Pancreas (tissue), 10 donors: ENCODE data around the gene MAP3K3. TPM values are rescaled to one million over a fixed set of nuclear protein-coding genes. Genes with fewer than 3 reads are reported as not detected.

Source experiments
- ATAC-seq, 4 donors: fragments of 200-7000 bp; cut with Tn5 transposase; one replicate each; pipeline versions ENCODE4 v1.8.0 to v1.9.1; 2020; ENCODE audit warnings: mild to moderate bottlenecking in 4 of 4, moderate library complexity in 4 of 4
- DNase-seq, 6 donors: peaks; one replicate each; pipeline ENCODE4 v3.0.0-alpha.2; 2020
- FAIRE-seq: peaks from 2 replicates; lab custom pipeline; 2012; peaks lifted over from hg19 to GRCh38; lab: Jason Lieb, UNC
- H3K27ac ChIP-seq, 4 donors: fragments of 200-600 bp; sonication (generic); 1 replicate in 3 of 4; 2 replicates in 1 of 4; pipeline versions ENCODE4 v1.5.0 to v1.8.0; 2020
- H3K27me3 ChIP-seq, 4 donors: fragments of 200-600 bp; one replicate each; pipeline ENCODE4 v1.8.0; 2021
- H3K36me3 ChIP-seq, 3 donors: fragments of 200-600 bp; sonication (generic) in 1 of 3; one replicate each; pipeline versions ENCODE4 v1.5.0 to v1.8.0; 2020 to 2021
- H3K4me1 ChIP-seq, 3 donors: fragments of 200-600 bp; one replicate each; pipeline ENCODE4 v1.8.0; 2021
- H3K4me3 ChIP-seq, 4 donors: fragments of 200-600 bp; sonication (generic) in 2 of 4; one replicate each; pipeline versions ENCODE4 v1.5.0 to v1.8.0; 2020 to 2021
- H3K9me3 ChIP-seq, 4 donors: fragments of 200-600 bp; one replicate each; pipeline ENCODE4 v1.8.0; 2021
- CTCF ChIP-seq, 4 donors: fragments of 200-600 bp; sonication (generic) in 3 of 4; IDR thresholded peaks; one replicate each; pipeline versions ENCODE4 v1.5.0 to v1.8.0; 2021; ENCODE audit warnings: antibody characterized with exemption in 4 of 4
- WGBS, 2 donors: extraction: QIAGEN DNeasy Blood & Tissue Kit; methylation state at CpG; one replicate each; pipeline ENCODE4 v1.1.7; 2013; 5-methylcytosine and 5-hydroxymethylcytosine counted together
- intact Hi-C, 3 donors: fragments of 100-400 bp; cut with DNase I; formaldehyde crosslinking; loops; one replicate each; pipeline versions ENCODE4 v1.11.1 to v1.14.2; 2022
- polyA plus RNA-seq, 2 donors: library from polyadenylated mRNA; stranded (reverse); fragments of 200-250 nt; gene quantifications; one replicate each; pipeline ENCODE4 v1.2.3, GENCODE V29; 2013
- total RNA-seq, 6 donors: library from RNA; stranded (reverse); fragmentation: NEBNext Ultra II Directional in 4 of 6; extraction: Animal tissue kit (Norgen Biotek cat#: 25700) in 4 of 6; gene quantifications; one replicate each; pipeline versions ENCODE4 v1.2.1 to v1.2.4, GENCODE V29; 2021 to 2023
- donor health status: healthy with polysubstance abuse.
- donor health status: DM: no; HTN: no; CAD: no; lungs with moderate emphysema.
- donor health status: DM: no; HTN: no; CAD: no.
- donor health status: control.
- donor health status: control.
- donor health status: Bipolar disorder and iron deficiency.
- donor health status: DM: yes; HTN: yes; CAD: no.
- donor health status: DM: no; HTN: no; CAD: no.
- donor health status: DM: no; HTN: no; CAD: no.
- donor health status: DM: yes; HTN: yes; CAD: no.

The MAP3K3 gene
- total and polyA plus RNA-seq, 8 donors: 8.4 to 21.9 (median 11.4) TPM

- H3K27me3 ChIP-seq: no peaks in the 10 kb centered on the region
- ATAC-seq: peak in 1 of 4 donors; percentile 21
- H3K9me3 ChIP-seq: no peaks in the 10 kb centered on the region
- H3K36me3 ChIP-seq: no peaks in the 10 kb centered on the region
- H3K27ac ChIP-seq: no peak overlapping the region
- TF ChIP-seq CTCF (IDR thresholded peaks at IDR 0.05): no peak
- H3K4me1 ChIP-seq: peaks cover 0 to 4% (median 0%) of the 10 kb centered on the region in 3 donors
- no peak for FAIRE-seq
- 91 to 92% methylated on average over 5 of the region's 5 CpGs for WGBS, 2 donors
- no peak overlapping the region for H3K4me3 ChIP-seq
- intact Hi-C loops: no loop called here
- DNase-seq: no peak
Observed at GRCh38 chr17:63645775-63646487, 23.7 kb downstream of the MAP3K3 start.

- no peaks in the 10 kb centered on the region for H3K27me3 ChIP-seq
- no peak for FAIRE-seq
- WGBS, 2 donors: 93 to 97% methylated on average over 1 of the region's 1 CpG
- DNase-seq: no peak
- no peaks in the 10 kb centered on the region for H3K9me3 ChIP-seq
- intact Hi-C loops: no loop called here
- H3K4me1 ChIP-seq: peaks cover 0 to 4% (median 0%) of the 10 kb centered on the region in 3 donors
- no peak overlapping the region for H3K27ac ChIP-seq
- TF ChIP-seq CTCF (IDR thresholded peaks at IDR 0.05): no peak
- no peak overlapping the region for H3K4me3 ChIP-seq
- peak in 2 of 4 donors; percentile 29 to 41 for ATAC-seq
- no peaks in the 10 kb centered on the region for H3K36me3 ChIP-seq
Observed at GRCh38 chr17:63646488-63646806, 24.2 kb downstream of the MAP3K3 start.

- no peaks in the 10 kb centered on the region for H3K27me3 ChIP-seq
- ATAC-seq (peak in 2 of 4 donors; percentile 48 to 64), DNase-seq (no peak), FAIRE-seq (no peak)
- 72 to 74% methylated on average over 4 of the region's 4 CpGs for WGBS, 2 donors
- TF ChIP-seq CTCF (IDR thresholded peaks at IDR 0.05): no peak
- no peaks in the 10 kb centered on the region for H3K9me3 ChIP-seq
- peak overlapping the region in 1 of 4 donors; percentile 22 for H3K27ac ChIP-seq
- no peaks in the 10 kb centered on the region for H3K36me3 ChIP-seq
- intact Hi-C loops: no loop called here
- peaks cover 0 to 4% (median 0%) of the 10 kb centered on the region in 3 donors for H3K4me1 ChIP-seq
- no peak overlapping the region for H3K4me3 ChIP-seq
Observed at GRCh38 chr17:63647065-63647725, 25.0 kb downstream of the MAP3K3 start.

- TF ChIP-seq CTCF (IDR thresholded peaks at IDR 0.05): no peak
- Histone ChIP-seq H3K27me3 (no peaks in the 10 kb centered on the region), H3K9me3 (no peaks in the 10 kb centered on the region), H3K4me3 (no peak overlapping the region), H3K36me3 (no peaks in the 10 kb centered on the region), H3K4me1 (peaks cover 0 to 4% (median 0%) of the 10 kb centered on the region in 3 donors), H3K27ac (no peak overlapping the region)
- DNase-seq (no peak), ATAC-seq (no peak), FAIRE-seq (no peak)
- intact Hi-C loops: no loop called here
Observed at GRCh38 chr17:63647936-63648335, 25.7 kb downstream of the MAP3K3 start.

GRCh38 chr17:63649813-63650212 lies 27.6 kb downstream of the MAP3K3 start:
- ATAC-seq (peak in 1 of 4 donors; percentile 38), DNase-seq (no peak), FAIRE-seq (no peak)
- WGBS, 2 donors: 95 to 96% methylated on average over 1 of the region's 1 CpG
- Histone ChIP-seq H3K4me3 (no peak overlapping the region), H3K4me1 (peaks cover 0 to 5% (median 4%) of the 10 kb centered on the region in 3 donors), H3K27me3 (no peaks in the 10 kb centered on the region), H3K9me3 (no peaks in the 10 kb centered on the region), H3K36me3 (no peaks in the 10 kb centered on the region), H3K27ac (no peak overlapping the region)
- TF ChIP-seq CTCF (IDR thresholded peaks at IDR 0.05): no peak
- intact Hi-C loops: no loop called here
